GM19193 (cell line): Measurements from ENCODE around the gene ADCY5.

Source experiments
- POLR2A ChIP-seq: IDR thresholded peaks from 4 replicates; pipeline ENCODE4 v1.6.1; 2011; ENCODE audit not compliant: insufficient read depth, insufficient read length; ENCODE audit errors: extremely low read depth

The ADCY5 gene

GRCh38 chr3:123475786-123476185 lies 26.9 kb upstream of the ADCY5 start:
- no peak for TF ChIP-seq POLR2A

- TF ChIP-seq POLR2A: no peak
These were observed 22.2 kb upstream of the ADCY5 start for GRCh38 chr3:123471106-123471505.

GRCh38 chr3:123469323-123469995 lies 20.6 kb upstream of the ADCY5 start:
- TF ChIP-seq POLR2A: no peak

GRCh38 chr3:123467046-123467445 lies 18.2 kb upstream of the ADCY5 start:
- TF ChIP-seq POLR2A: no peak

GRCh38 chr3:123464211-123464610 lies 15.3 kb upstream of the ADCY5 start:
- no peak for TF ChIP-seq POLR2A

GRCh38 chr3:123459862-123460261 lies 11.0 kb upstream of the ADCY5 start:
- TF ChIP-seq POLR2A: no peak

GRCh38 chr3:123458255-123458654 lies 9.4 kb upstream of the ADCY5 start:
- no peak for TF ChIP-seq POLR2A

- no peak for TF ChIP-seq POLR2A
These were observed 9.0 kb upstream of the ADCY5 start for GRCh38 chr3:123457841-123458240.

GRCh38 chr3:123453675-123454074 lies 4.8 kb upstream of the ADCY5 start:
- no peak for TF ChIP-seq POLR2A

- TF ChIP-seq POLR2A: no peak
These were observed 2.3 kb upstream of the ADCY5 start for GRCh38 chr3:123451186-123451585.

GRCh38 chr3:123449997-123450604 lies 1.2 kb upstream of the ADCY5 start:
- TF ChIP-seq POLR2A: no peak

GRCh38 chr3:123449102-123449996 lies 459 bp upstream of the ADCY5 start:
- no peak for TF ChIP-seq POLR2A

GRCh38 chr3:123447749-123448517 lies 957 bp downstream of the ADCY5 start:
- TF ChIP-seq POLR2A: no peak

- TF ChIP-seq POLR2A: no peak
These were observed 1.5 kb downstream of the ADCY5 start for GRCh38 chr3:123447416-123447748.

- no peak for TF ChIP-seq POLR2A
These were observed 2.2 kb downstream of the ADCY5 start for GRCh38 chr3:123446610-123447109.
